VCaP (cell line): Measurements from ENCODE around the gene LMAN2.
A peak's percentile ranks its signal among the peaks of the same experiment; 100 is the strongest.

Experiments
- H3K27ac ChIP-seq: fragments of 450-650 bp; 2 replicates; pipeline ENCODE4 v1.5.1; 2017
- TF ChIP-seq, protein P1 (sequence below): fragments of 450-650 bp; conservative IDR thresholded peaks from 2 replicates; pipeline ENCODE4 v1.5.1; 2017; ENCODE audit warnings: mild to moderate bottlenecking, moderate library complexity

Gene LMAN2

DNA sequence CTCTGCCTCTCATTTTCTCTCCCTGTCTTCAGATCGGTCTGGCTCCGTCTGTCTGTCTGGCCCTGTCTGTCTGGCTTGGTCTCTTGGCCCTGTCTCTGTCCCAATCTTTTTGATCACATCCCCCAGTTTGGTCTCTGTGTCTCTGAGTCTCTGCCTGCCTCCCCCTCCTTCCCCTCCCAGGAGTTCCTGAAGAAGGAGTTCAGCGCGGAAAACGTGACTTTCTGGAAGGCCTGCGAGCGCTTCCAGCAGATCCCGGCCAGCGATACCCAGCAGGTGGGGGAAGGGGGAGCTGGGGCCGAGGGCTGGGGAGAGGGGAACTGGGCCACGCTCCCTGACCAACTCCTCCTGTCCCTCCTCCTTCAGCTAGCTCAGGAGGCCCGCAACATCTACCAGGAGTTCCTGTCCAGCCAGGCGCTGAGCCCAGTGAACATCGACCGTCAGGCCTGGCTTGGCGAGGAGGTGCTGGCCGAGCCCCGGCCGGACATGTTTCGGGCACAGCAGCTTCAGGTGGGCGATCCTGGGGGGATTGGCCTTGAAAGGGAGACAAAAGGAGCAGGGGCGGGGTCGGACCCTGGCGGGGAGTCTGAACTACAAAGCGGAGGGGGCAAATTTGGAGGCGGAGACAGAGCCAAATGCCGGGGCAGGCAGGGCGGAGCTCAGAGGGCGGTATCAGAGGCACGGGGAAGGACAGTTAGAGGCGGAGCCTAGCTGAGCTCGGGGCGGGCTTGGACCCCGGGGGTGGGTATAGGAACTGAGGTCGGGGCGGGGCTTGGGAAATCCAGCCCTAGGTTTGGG is 15.3 kb upstream of the LMAN2 start:
- TF ChIP-seq, protein P1, sequence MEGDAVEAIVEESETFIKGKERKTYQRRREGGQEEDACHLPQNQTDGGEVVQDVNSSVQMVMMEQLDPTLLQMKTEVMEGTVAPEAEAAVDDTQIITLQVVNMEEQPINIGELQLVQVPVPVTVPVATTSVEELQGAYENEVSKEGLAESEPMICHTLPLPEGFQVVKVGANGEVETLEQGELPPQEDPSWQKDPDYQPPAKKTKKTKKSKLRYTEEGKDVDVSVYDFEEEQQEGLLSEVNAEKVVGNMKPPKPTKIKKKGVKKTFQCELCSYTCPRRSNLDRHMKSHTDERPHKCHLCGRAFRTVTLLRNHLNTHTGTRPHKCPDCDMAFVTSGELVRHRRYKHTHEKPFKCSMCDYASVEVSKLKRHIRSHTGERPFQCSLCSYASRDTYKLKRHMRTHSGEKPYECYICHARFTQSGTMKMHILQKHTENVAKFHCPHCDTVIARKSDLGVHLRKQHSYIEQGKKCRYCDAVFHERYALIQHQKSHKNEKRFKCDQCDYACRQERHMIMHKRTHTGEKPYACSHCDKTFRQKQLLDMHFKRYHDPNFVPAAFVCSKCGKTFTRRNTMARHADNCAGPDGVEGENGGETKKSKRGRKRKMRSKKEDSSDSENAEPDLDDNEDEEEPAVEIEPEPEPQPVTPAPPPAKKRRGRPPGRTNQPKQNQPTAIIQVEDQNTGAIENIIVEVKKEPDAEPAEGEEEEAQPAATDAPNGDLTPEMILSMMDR = no peak
- H3K27ac ChIP-seq = peak overlapping the region; percentile 98

DNA sequence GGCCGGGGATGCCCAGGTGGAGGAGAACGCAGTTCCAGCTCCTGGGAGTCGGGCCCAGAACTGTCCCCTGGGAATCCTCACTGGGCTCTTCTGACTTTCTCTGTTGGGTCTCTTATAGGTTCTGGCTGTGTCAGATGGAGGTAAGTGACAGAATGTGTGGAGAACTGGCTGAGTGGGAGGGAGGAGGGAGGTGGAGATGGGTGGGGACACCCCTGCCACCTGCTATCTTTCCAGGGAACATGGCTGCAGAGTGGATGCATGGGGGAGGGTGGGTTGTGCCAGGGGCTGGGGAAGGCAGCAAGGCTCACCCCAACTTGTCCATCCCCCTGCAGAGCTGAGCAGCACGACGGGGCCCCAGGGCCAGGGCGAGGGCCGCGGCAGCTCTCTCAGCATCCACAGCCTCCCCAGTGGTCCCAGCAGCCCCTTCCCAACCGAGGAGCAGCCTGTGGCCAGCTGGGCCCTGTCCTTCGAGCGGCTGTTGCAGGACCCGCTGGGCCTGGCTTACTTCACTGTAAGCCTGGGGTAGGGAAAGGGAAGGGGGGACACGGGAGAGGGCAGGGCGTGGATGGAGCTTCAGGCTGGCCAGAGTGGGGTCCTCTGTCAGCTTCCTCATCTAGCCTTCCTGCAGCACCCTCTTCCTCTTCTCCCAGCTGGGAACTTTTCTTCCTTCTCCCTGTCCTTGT is 14.5 kb upstream of the LMAN2 start:
- H3K27ac ChIP-seq = peak overlapping the region; percentile 98
- TF ChIP-seq, protein P1 = no peak

DNA sequence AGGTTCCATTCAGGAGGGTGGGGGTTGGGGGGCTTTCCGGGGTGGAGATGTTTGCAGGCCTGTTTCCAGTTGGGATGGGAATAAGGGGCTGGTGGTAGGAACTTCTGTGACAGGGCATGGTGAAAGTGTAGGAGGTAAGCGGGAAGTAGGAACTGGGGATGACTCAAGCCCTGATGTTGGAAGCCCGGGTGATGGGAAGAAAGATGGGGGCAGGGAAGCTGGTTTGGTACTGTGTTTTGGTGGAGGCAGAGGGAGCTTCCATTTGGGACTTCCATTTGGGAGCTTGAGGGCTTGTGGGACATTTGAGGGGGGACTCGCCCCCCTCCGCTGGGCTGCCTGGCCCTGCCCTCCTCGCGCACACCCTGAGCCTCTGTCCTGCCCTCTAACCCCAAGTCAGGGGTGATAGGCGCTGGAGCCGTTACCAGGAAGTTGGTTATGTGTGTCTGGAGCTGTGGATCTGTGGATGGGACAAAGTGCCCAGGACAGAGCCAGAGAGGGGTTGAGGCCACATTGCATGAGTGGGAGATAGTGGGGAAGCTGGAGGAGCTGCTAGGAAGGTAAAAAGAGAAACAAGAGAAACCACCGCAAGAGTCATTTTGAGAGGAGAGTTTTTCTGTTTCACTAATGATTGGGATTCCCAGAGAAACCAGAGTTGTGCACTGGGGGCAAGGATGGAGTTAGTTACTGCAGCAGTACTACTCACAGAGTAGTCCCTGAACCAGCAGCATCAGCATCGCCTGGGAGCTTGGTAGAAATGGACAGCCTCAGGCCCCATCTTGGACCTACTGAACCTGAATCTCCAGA is 12.9 kb upstream of the LMAN2 start:
- TF ChIP-seq, protein P1 = no peak
- peak overlapping the region; percentile 98; the same call in 1 of the 2 replicates for H3K27ac ChIP-seq

DNA sequence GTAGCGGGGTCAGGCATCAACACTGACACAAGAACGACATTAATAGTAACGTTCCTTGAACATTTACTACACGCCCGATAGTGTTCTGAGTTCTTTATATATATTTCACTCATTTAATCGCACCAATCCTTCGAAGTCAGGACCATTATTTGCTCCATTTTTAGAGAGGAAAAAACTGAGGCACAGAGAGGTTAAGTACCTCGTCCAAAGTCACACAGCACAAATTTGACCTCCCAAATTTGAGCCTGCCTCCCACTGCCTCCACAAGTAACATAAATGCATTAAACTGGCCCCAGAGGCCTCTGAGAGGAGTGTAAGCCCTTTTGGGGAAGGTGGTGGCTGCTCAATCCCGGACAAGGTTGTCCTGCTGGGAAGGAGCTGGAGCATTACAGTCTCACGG is 12.1 kb upstream of the LMAN2 start:
- H3K27ac ChIP-seq = peak overlapping the region; percentile 81
- TF ChIP-seq, protein P1 = no peak

DNA sequence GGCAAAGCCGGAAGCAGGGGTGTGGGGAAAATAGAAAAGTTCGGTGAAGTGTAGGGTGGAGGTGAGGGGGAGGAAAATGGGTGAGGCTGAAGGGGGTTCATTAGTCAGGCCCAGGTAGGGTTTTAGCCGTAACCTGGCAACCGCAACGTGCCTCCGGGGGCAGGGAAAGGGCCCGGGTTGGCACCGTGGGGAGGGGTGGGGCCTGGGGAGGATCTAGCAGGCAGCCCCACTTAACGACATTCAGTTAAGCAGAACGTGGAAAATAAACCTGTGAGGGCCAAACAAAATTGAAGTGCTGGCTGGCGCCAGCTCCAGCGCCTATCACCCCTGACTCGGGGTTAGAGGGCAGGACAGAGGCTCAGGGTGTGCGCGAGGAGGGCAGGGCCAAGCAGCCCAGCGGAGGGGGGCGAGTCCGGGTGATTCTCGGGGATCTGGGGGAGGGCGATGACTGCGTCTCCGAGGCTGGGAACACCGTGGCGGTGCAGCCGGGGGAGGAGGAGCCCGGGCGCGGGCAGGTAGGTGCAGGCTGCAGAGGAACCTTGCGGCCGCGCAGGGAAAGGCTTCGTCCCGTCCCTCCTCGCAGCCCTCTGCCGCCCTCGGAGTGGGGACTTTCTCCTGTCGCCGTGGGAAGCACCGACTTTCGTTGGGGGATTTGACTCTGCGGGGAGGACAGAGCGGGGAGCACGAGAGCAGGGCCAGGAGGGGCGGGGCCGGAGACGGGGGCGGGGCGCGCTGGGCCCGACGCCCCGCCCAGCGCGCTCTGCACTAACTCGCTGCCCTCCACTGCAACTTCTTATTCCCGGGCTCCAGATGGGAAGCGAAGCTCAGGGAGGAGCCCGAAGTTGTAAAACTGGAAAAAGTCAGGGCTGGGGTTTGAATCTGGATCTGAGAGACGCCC is 11.4 kb upstream of the LMAN2 start:
- peak overlapping the region; percentile 81 for H3K27ac ChIP-seq

DNA sequence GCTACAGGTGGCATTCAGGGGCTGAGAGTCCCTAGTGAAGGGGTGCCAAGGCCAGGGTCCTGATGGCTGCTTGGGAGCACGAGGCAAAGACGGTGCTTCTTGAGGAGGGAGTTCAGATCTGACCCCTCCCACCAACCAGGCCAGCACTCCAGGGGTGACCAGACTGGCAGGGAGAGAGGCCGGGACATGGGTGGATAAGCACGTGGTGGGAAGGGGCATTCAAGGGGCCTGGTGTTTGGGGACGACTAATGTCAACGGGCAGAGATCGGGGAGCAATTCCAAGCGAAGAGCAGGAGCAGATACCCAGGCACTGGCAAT is 10.8 kb upstream of the LMAN2 start:
- H3K27ac ChIP-seq = peak overlapping the region; percentile 81

More for the DNA sequence above, 11.4 kb upstream of the LMAN2 start:
- TF ChIP-seq, protein P1 = peak; percentile 9; the same call in 1 of the 2 replicates

More for the DNA sequence above, 10.8 kb upstream of the LMAN2 start:
- TF ChIP-seq, protein P1 = no peak
